Gastrocnemius medialis (tissue), 4 donors: ENCODE data around the gene DRD3. TPM values are rescaled to one million over a fixed set of nuclear protein-coding genes. Genes with fewer than 3 reads are reported as not detected.

Experiments used
- ATAC-seq, 2 donors: fragments of 150-250 bp; one replicate each; pipeline ENCODE4 v1.9.1; 2016
- DNase-seq, 2 donors: peaks; one replicate each; pipeline ENCODE4 v3.0.0-alpha.2; 2019
- H3K27ac ChIP-seq, 4 donors: fragments of 200-600 bp; sonication (generic); 1 replicate in 1 of 4; 2 replicates in 3 of 4; pipeline ENCODE4 v1.5.1; 2016 to 2018; ENCODE audit warnings: mild to moderate bottlenecking in 2 of 4, moderate library complexity in 1 of 4
- H3K27me3 ChIP-seq, 3 donors: fragments of 200-600 bp; sonication (generic) in 2 of 3; 1 replicate in 1 of 3; 2 replicates in 2 of 3; pipeline versions ENCODE4 v1.5.1 to v1.6.0; 2016 to 2019; ENCODE audit warnings: mild to moderate bottlenecking in 1 of 3, moderate library complexity in 1 of 3
- H3K36me3 ChIP-seq, 2 donors: fragments of 200-600 bp; sonication (generic) in 1 of 2; one replicate each; pipeline ENCODE4 v1.5.1; 2017 to 2018
- H3K4me1 ChIP-seq, 2 donors: fragments of 200-600 bp; sonication (generic) in 1 of 2; one replicate each; pipeline ENCODE4 v1.5.1; 2016 to 2017; ENCODE audit warnings: mild to moderate bottlenecking in 2 of 2
- H3K4me3 ChIP-seq, 4 donors: fragments of 200-600 bp; sonication (generic) in 3 of 4; 1 replicate in 1 of 4; 2 replicates in 3 of 4; pipeline ENCODE4 v1.5.1; 2016 to 2019; ENCODE audit warnings: mild to moderate bottlenecking in 2 of 4
- H3K9me3 ChIP-seq, 3 donors: fragments of 200-600 bp; sonication (generic) in 2 of 3; 1 replicate in 1 of 3; 2 replicates in 2 of 3; pipeline ENCODE4 v1.5.1; 2016 to 2019
- CTCF ChIP-seq, 5 experiments: fragments of 450-650 bp in 3 of 5; fragments of 200-600 bp in 2 of 5; sonication (generic) in 2 of 5; IDR thresholded peaks in 4 of 5; conservative IDR thresholded peaks in 1 of 5; 1 replicate in 4 of 5; 2 replicates in 1 of 5; pipeline ENCODE4 v1.5.1; 2016 to 2019; ENCODE audit warnings: antibody characterized with exemption in 5 of 5, mild to moderate bottlenecking in 3 of 5, moderate library complexity in 3 of 5
- POLR2A ChIP-seq, 2 donors: fragments of 450-650 bp; IDR thresholded peaks; one replicate each; pipeline ENCODE4 v1.6.1; 2017; ENCODE audit warnings: antibody characterized with exemption in 2 of 2, mild to moderate bottlenecking in 2 of 2, moderate library complexity in 2 of 2
- in situ Hi-C, 4 donors: fragments of 200-750 bp; cut with MboI; loops; one replicate each; pipeline versions ENCODE4 v1.15.0 to v1.8.0; 2017; ENCODE audit warnings: low sequenced_read_pairs in 4 of 4
- intact Hi-C: fragments of 100-400 bp; cut with DNase I; formaldehyde crosslinking; loops from one replicate; pipeline ENCODE4 v1.15.1; 2023; ENCODE audit warnings: low total_unique reads
- total RNA-seq, 4 donors: library from RNA; depleted of rRNA; stranded (reverse); fragments of >200 nt; gene quantifications; one replicate each; pipeline versions ENCODE4 v1.1.0 to v1.2.3, GENCODE V29; 2016

Gene DRD3
- total RNA-seq, 4 donors from 2014 or later, result not detected

GRCh38 chr3:114168150-114168549 is 10.7 kb downstream of the DRD3 start:
- Histone ChIP-seq H3K4me1 (no peaks in the 10 kb centered on the region), H3K4me3 (no peak overlapping the region), H3K27me3 (no peaks in the 10 kb centered on the region), H3K27ac (no peak overlapping the region), H3K36me3 (no peaks in the 10 kb centered on the region), H3K9me3 (no peaks in the 10 kb centered on the region)
- DNase-seq (no peak), ATAC-seq (no peak)
- intact Hi-C loops (no loop called here), in situ Hi-C loops (no loop called here)
- TF ChIP-seq CTCF (IDR thresholded peaks at IDR 0.05 in 4 of 5, conservative IDR thresholded peaks at IDR 0.05 in 1 of 5) (no peak), POLR2A (IDR thresholded peaks at IDR 0.05) (no peak)

- Histone ChIP-seq H3K27me3 (no peaks in the 10 kb centered on the region), H3K36me3 (no peaks in the 10 kb centered on the region), H3K4me1 (peaks cover 0 to 6% of the 10 kb centered on the region in 2 donors), H3K27ac (no peak overlapping the region), H3K9me3 (no peaks in the 10 kb centered on the region), H3K4me3 (no peak overlapping the region)
- DNase-seq (no peak), ATAC-seq (no peak)
- intact Hi-C loops, result loop anchor here (10.0 kb wide), 1 partner anchor 257 kb away; no protein-coding TSS in a partner anchor
- TF ChIP-seq CTCF (IDR thresholded peaks at IDR 0.05 in 4 of 5, conservative IDR thresholded peaks at IDR 0.05 in 1 of 5) (no peak), POLR2A (IDR thresholded peaks at IDR 0.05) (no peak)
- in situ Hi-C loops, result no loop called here
Observed at GRCh38 chr3:114157321-114157720, 21.5 kb downstream of the DRD3 start.

GRCh38 chr3:114155370-114155821 is 23.5 kb downstream of the DRD3 start:
- Histone ChIP-seq H3K27ac (no peak overlapping the region), H3K36me3 (no peaks in the 10 kb centered on the region), H3K4me3 (no peak overlapping the region), H3K27me3 (no peaks in the 10 kb centered on the region), H3K9me3 (no peaks in the 10 kb centered on the region), H3K4me1 (peaks cover 0 to 6% of the 10 kb centered on the region in 2 donors)
- intact Hi-C loops (loop anchor here (10.0 kb wide), 1 partner anchor 259 kb away; no protein-coding TSS in a partner anchor), in situ Hi-C loops (no loop called here)
- TF ChIP-seq POLR2A (IDR thresholded peaks at IDR 0.05) (no peak), CTCF (IDR thresholded peaks at IDR 0.05 in 4 of 5, conservative IDR thresholded peaks at IDR 0.05 in 1 of 5) (peak in 2 of 5 experiments; percentile 10 to 26)
- ATAC-seq (no peak), DNase-seq (no peak)

- intact Hi-C loops (loop anchor here (10.0 kb wide), 1 partner anchor 260 kb away; no protein-coding TSS in a partner anchor), in situ Hi-C loops (no loop called here)
- no peak for ATAC-seq
Observed at GRCh38 chr3:114154321-114154821, 24.5 kb downstream of the DRD3 start.

More at GRCh38 chr3:114154321-114154821, 24.5 kb downstream of the DRD3 start:
- no peaks in the 10 kb centered on the region for H3K36me3 ChIP-seq
- TF ChIP-seq CTCF (IDR thresholded peaks at IDR 0.05 in 4 of 5, conservative IDR thresholded peaks at IDR 0.05 in 1 of 5), result no peak
- no peak for TF ChIP-seq POLR2A (IDR thresholded peaks at IDR 0.05)
- H3K4me3 ChIP-seq, result no peak overlapping the region
- no peak for DNase-seq
- no peaks in the 10 kb centered on the region for H3K27me3 ChIP-seq
- peaks cover 0 to 6% of the 10 kb centered on the region in 2 donors for H3K4me1 ChIP-seq
- H3K27ac ChIP-seq, result no peak overlapping the region
- H3K9me3 ChIP-seq, result no peaks in the 10 kb centered on the region
